H1 (cell line): ENCODE results near the gene KLK8. TPM values are rescaled to one million over a fixed set of nuclear protein-coding genes. Genes with fewer than 3 reads are reported as not detected.

Source experiments
- BRCA1 ChIP-seq: IDR thresholded peaks from 2 replicates; pipeline ENCODE4 v1.6.1; 2012; ENCODE audit warnings: low read depth, low read length, improper control_type of control experiment
- SUZ12 ChIP-seq: fragments of 200-600 bp; sonication (generic); IDR thresholded peaks from 2 replicates; pipeline ENCODE4 v1.6.1; 2012; ENCODE audit warnings: mild to moderate bottlenecking, inconsistent platforms, low read length, moderate library complexity, mixed read lengths
- TBP ChIP-seq: IDR thresholded peaks from 2 replicates; pipeline ENCODE4 v1.6.1; 2011; ENCODE audit warnings: low read depth, low read length, improper control_type of control experiment
- polyA plus RNA-seq, 7 experiments: library from polyadenylated mRNA; depleted of rRNA in 3 of 7; stranded (reverse) in 5 of 7; unstranded in 2 of 7; fragments of >200 nt in 5 of 7; fragments of 200-250 nt in 2 of 7; gene quantifications; 1 replicate in 5 of 7; 2 replicates in 1 of 7; 4 replicates in 1 of 7; pipeline versions ENCODE4 v1.2.1 to v1.2.3, GENCODE V29; 2011 to 2013; ENCODE audit warnings: missing spikeins in 2 of 7, mixed read lengths in 2 of 7
- total RNA-seq: library from RNA; stranded (reverse); fragmentation: NEBNext Ultra II Directional; extraction: Animal tissue kit (Norgen Biotek cat#: 25700); gene quantifications from 2 replicates; pipeline ENCODE4 v1.2.1, GENCODE V29; 2021
- TF ChIP-seq, protein P1 (sequence below): IDR thresholded peaks from 2 replicates; pipeline ENCODE4 v1.6.1; 2012; ENCODE audit warnings: low read length, inconsistent platforms

Gene KLK8
- total and polyA plus RNA-seq, 2 of the 8 experiments (the other 6 are each of a cell fraction or from before 2014, with no cell fraction given): 2.9 to 3.6 TPM

DNA sequence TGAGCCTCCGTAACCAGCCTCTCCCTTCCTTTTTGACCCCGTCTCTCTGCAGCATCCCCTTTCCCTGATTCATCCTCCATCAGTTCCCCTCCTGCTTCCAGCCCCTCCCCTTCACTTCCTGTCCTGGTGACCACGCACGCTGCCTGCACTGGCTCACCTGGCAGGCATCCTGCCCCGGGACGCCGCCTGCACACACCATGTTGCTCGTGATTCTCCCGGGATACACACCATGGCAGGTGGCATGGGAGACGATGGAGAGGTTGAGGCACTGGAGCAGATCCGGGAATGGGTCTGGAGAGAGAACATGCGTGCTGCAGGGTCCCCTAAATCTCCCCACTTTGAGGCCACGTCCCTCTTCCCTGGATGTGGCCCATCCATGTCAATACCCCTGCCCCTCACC is 29.2 kb upstream of the KLK8 start (continued):
- TF ChIP-seq, protein P1, sequence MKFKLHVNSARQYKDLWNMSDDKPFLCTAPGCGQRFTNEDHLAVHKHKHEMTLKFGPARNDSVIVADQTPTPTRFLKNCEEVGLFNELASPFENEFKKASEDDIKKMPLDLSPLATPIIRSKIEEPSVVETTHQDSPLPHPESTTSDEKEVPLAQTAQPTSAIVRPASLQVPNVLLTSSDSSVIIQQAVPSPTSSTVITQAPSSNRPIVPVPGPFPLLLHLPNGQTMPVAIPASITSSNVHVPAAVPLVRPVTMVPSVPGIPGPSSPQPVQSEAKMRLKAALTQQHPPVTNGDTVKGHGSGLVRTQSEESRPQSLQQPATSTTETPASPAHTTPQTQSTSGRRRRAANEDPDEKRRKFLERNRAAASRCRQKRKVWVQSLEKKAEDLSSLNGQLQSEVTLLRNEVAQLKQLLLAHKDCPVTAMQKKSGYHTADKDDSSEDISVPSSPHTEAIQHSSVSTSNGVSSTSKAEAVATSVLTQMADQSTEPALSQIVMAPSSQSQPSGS: no peak
- TF ChIP-seq SUZ12 (no peak), BRCA1 (no peak), TBP (no peak)
- TF ChIP-seq, all 59 proteins: peak for 0
